GM18502 (cell line): ENCODE data around the gene AKT1.

ENCODE experiments used
- ATAC-seq: cut with Tn5 transposase; IDR thresholded peaks from one replicate; pipeline ENCODE4 v1.9.1; 2021; ENCODE audit warnings: mild to moderate bottlenecking; ENCODE audit not compliant: unreplicated experiment, poor library complexity

Gene AKT1

GRCh38 chr14:104787736-104788135 is 7.8 kb downstream of the AKT1 start:
- ATAC-seq: no peak

- no peak for ATAC-seq
Observed at GRCh38 chr14:104786726-104787675, 8.5 kb downstream of the AKT1 start.

- no peak for ATAC-seq
Observed at GRCh38 chr14:104786091-104786586, 9.4 kb downstream of the AKT1 start.

- ATAC-seq: no peak
Observed at GRCh38 chr14:104785708-104786080, 9.9 kb downstream of the AKT1 start.

- no peak for ATAC-seq
Observed at GRCh38 chr14:104784846-104785707, 10.5 kb downstream of the AKT1 start.

GRCh38 chr14:104784218-104784568 is 11.4 kb downstream of the AKT1 start:
- ATAC-seq: no peak

GRCh38 chr14:104783484-104784217 is 11.9 kb downstream of the AKT1 start:
- ATAC-seq: no peak

- no peak for ATAC-seq
Observed at GRCh38 chr14:104782808-104783139, 12.8 kb downstream of the AKT1 start.

GRCh38 chr14:104782086-104782807 is 13.3 kb downstream of the AKT1 start:
- ATAC-seq: no peak

- ATAC-seq: no peak
Observed at GRCh38 chr14:104781271-104782077, 14.1 kb downstream of the AKT1 start.

- ATAC-seq: no peak
Observed at GRCh38 chr14:104780513-104781030, 15.0 kb downstream of the AKT1 start.

GRCh38 chr14:104779776-104780512 is 15.6 kb downstream of the AKT1 start:
- no peak for ATAC-seq

GRCh38 chr14:104778694-104779331 is 16.7 kb downstream of the AKT1 start:
- ATAC-seq: no peak

- ATAC-seq: no peak
Observed at GRCh38 chr14:104777808-104778249, 17.7 kb downstream of the AKT1 start.

- no peak for ATAC-seq
Observed at GRCh38 chr14:104776961-104777807, 18.4 kb downstream of the AKT1 start.

- ATAC-seq: no peak
Observed at GRCh38 chr14:104776481-104776880, 19.1 kb downstream of the AKT1 start.

- ATAC-seq: no peak
Observed at GRCh38 chr14:104775073-104775489, 20.5 kb downstream of the AKT1 start.
